ENCODE data around the gene WWP2.

Gene WWP2

DNA sequence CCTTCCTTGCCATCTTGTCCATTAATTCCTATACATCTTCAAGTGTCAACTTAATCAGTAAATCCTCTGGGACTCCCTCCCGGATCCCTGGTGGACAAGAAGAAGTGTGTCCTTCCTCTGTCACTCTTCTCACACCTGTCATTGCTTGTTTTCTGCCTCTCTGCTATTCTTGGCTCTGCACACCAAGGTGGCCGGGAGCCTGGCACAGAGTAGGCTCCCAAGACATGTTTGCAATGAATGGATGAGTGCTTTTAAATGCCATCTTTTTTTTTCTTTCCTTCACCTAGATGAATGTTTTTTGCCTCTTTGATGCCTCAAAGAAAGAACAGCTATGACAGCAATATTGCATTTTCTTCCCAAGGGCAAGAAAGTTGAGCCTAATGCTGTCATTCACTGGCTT lies 131.0 kb downstream of the WWP2 start:
- DNase-seq, result no peak

DNA sequence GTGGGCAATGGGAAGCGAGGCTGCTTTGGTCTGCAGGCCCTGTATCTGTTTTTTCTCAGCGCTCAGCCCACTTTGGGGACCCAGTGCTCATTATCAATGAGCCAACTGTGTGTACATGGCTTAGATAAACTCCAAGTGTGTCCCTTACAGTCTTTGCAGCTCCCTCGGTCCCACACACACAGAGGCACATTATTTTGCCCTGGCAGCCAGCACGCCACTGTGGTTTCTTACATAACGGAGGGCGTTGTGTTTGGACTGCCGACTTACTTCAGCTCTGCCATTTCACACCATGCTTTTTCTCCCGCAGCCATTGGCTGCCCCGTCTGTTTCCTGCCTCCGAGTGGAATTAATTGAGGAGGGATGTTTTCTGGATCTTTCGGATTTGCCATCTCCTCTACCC lies 132.5 kb downstream of the WWP2 start:
- DNase-seq, result no peak

DNA sequence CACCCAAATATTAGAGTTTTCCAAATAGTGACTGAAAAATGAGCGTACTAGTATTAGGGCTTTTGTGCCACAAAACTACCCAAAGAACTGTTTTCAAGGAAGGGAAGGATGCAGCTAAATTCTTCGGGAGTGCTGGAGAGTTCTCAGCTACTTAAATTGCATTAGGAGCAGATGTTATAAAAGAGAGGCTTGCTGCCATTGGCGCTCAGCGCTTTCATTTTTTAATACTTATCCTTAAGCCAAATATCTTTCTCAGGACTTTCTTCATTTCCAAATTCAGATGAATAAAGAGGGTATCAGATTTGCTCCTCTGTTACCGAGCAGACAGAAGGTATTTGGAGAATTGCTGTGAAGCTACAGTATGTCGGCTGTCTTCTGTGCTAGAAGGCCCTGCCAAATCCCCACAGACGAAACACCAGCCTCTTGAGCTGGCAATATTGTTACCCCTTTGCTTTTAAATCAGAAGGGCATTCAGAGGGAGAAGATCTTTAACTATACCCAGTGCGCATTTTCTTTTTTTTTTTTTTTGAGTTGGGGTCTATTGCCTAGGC lies 141.8 kb downstream of the WWP2 start:
- no peak for DNase-seq

DNA sequence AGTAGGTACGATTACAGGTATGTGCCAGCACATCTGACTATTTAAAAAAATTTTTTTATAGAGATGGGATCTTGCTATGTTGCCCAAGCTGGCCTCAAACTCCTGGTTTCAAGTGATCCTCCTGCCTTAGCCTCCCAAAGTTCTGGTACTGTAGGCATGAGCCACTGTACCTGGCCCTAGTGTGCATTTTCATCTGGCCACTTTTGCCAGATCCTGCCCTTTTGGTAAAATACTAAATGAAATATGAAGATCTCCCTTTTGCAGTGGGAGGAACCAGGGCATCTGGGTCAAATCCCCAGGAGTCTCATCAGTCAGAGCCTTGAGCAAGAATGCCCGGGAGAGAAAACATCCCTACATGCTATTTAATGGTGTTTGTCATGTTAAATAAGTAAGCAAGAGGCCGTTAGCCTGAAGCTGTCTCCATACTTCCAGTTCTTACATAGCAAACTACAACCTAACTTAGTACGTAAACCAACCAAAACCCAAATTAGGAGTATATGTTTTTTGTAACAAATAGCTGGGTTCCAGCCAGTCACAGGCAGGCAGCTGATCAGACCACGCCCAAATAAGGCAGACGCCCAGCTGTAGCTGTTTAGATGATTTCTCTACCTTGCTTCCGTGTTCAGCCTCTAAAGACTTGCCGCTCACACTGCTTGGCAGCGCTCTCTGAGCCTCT lies 142.5 kb downstream of the WWP2 start:
- DNase-seq, result no peak

DNA sequence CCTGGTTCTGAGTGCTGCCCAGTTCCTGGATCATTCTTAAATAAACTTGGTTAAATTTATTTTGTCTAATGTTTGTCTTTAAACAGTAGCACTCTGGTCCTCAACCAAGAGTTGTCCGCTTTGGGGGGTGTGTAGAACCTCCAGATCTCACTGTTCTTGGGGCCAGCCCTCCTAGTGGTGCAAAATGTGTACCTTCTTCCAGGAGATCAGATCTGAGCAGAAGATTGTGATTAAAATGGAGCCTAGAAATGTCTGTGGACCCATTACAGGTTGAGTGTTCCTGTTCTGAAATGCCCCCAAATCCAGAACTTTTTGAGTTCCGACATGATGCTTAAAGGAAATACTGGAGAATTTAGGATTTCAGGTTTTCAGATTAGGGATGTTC lies 143.0 kb downstream of the WWP2 start:
- no peak for DNase-seq

DNA sequence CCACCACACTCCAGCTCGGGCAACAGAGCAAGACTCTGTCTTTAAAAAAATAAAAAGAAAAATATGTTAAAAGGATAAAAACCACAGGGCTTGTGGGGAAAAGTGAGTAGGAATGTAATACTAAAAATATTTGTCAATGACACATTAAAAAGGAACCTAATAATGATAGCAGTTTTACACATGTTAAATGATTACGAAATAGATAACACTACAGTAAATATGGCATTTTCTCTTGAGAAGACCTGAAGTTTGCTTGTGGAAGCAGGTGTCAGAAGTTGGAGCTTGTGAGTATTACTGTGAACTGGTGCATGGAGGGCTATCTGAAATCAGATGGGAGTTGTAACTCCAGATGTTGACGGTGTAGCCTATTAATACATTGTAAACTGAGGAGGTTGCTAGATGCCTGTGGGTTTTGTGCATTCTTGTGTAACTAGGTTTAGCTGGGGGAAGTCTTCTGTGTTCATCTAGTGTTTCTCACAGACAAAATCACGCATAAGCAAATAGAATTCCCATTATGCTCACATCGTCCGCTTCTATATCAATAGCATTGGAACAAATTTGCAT lies 144.8 kb downstream of the WWP2 start:
- DNase-seq, result no peak

DNA sequence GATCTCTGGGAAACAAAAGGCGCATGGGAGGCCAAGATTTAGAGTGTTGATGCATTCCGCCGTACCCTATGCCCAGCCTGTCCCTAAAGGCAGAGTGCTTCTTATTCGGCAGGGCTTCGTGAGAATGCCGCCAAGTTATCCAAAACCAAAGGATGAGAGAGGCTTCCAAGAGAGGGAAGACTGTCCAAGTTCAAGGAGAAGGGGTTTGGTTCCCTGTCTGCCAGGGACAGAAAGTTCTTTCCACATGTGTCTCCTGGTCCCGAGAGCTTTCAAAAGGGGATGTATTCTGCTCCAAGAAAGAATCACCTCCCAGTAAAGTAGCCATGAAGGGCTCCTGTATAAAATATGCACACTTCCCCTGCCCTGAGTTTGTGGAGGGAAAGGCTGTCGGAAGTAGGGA lies 146.9 kb downstream of the WWP2 start:
- no peak for DNase-seq

DNA sequence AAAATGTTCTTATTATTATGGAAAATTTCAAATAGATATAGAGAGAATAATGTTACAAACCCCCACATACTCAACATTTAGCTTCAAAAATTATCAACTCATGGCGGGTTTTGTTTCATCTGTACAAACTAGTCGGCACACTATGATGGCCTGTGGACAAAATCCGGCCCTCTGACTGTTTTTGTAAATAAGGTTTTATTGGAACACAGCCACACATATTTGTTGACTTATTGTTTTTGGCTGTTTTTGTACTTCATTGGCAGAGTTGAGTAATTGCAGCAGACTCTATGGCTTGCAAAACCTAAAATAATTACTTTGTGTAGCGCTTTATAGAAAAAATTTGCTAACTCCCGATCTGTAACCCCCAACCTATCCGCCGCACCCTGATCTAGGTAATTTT lies 147.6 kb downstream of the WWP2 start:
- no peak for DNase-seq

DNA sequence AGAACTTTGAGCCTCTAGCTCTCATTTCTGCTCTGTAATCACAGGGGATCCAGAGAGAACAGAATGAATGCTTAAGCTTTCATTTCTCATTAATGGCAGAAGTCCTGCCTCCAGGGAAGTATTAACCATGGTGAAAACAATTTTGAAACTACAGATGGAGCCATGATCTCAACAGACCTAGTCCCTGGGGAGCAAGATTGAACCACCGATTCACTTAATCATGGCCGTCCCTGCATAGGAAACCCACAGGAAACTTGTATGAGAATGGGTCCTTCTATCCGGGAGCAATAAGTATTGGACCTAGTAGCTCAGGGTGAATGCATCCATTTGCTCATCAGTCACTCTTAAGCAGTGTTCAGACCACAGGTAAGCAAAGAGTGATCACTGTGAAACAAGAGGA lies 148.8 kb downstream of the WWP2 start:
- no peak for DNase-seq

DNA sequence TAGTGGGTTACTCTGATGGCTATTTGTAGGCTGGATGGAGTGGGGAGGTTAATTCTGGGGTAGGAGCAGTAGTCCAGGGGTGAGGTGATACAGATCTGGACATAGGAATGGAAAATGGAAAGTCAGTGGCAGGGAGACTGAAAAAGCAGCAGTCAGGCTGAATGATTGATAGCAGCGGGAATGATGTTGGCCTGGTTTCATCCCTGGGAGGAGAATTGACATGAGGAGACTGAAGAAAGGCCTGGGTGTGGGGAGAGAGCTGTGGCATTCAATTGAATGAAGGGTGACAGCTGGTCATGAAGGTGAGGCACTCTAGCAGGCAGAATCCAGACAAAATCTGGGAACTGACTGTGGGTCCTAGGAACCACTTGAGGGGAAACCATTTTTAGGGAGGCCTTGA lies 154.3 kb downstream of the WWP2 start:
- DNase-seq, result no peak

DNA sequence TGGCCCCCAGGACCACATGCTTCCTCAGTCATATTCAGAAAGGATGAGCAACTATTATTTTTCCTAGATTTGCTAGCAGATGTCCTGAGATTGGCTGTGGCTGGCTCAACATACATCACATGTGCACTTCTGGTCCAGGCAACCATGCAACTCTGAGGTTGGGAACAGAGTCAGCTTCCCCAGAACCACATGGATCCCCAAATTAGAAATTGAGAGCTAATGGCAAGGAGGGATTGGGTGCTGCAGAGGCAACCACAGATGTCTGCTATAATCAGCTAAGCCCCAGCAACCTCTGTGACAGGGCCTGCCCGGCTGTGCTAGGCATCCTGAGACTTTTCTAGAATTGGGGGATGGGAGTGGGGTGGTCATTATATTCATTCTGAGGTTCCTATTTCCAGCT lies 155.2 kb downstream of the WWP2 start:
- DNase-seq, result no peak

DNA sequence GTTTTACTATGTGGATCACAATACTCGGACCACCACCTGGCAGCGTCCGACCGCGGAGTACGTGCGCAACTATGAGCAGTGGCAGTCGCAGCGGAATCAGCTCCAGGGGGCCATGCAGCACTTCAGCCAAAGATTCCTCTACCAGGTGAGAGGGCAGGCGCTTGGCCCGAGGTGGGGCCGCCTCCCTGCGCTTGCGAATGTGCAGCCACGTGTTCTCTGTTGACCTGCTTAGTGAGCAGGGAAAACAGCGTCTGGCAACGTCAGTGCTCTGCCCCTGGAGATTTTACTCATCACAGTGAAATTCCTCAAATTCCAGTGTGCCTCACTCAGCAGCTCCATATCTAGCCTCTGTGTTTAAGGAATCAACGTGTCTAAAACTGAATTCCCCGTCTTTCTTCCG lies 155.6 kb downstream of the WWP2 start:
- DNase-seq, result no peak

DNA sequence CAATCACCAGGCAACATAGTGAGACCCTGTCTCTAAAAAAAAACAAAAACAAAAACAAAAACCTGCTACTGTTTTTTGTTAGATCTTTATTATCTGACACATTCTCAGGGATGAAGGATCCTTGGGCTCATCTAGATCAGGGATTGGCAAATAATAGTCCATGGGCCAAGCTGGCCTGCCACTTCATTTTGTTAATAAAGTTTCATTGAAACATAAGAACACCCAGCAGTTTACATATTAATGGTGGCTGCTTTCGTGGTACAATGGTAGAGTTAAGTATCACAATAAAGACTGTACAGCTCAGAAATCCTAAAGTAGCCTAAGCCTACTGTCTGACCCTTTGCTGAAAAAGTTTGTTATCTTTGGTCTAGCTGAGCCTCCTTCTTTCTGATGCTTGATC lies 156.1 kb downstream of the WWP2 start:
- no peak for DNase-seq

DNA sequence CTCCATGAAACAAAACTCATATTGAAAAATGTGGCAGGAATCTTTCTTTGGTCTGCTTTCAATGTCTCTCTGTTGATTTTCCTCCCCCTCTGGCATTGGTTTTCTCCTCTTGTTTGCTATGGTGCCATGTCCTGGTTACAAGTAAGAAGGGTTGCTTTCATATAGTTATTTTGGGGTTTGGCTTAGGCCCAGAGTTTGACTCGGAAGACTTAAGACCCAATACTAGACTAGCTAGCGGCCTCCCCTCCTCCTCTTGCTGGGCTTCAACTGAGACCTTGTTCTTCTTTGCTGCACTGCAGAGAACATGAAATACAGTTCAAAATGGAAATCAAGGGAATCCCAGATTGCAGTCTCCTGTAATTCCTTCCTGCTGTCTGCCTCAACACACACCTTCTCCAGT lies 159.0 kb downstream of the WWP2 start:
- no peak for DNase-seq

DNA sequence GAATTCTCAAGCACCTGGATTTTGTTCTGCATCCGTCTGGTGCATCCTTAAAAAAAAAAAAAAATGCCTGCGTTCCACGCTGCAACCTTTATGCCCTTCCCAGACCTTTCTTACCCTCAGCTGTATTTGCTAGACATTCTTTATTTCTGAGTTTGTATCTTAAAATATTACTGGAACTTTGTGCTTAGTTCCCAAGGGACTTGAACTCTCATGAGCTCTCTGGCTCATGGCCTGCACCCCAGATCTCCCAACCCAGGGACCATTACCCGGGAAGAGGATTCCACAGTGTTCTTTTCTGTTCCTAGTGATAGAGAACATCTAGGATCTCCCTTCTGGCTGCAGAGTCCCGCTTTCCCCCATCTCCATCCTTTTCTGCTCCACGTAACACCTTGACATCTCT lies 160.1 kb downstream of the WWP2 start:
- no peak for DNase-seq

DNA sequence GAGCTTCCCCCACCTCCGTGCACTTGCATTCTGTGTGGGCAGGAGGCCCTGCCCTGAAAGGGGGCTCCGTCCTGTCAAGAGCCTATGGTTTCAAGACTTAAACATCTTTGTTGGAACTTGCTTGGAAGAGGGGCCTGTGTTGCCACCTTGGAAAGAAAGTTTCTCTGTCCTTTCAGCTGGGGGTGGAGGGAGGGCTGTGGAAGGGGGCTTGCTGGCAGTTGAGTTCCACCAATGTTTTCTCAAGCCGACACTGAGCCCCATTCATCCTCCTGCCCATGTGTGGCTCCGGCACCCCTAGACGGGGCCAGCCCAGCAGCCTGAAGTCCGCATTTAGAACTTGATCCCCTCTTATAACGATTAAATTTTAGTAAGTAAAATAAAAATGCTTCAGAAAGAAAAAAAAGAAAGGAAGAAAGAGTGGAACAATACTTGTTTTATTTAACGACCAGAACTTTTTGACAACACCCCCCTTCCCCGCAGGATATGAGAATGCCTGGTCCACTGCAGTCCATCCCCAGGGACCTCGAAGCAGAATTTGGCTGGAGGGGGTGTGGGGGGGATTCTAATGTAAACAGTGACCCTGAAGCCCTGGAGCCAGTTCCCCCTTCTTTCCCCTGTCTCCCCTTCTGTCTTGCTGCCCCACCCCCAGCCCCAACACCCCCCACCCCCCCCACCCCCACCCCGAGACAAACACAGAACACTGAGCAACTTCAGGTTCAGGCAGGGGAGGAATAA lies 162.1 kb downstream of the WWP2 start:
- no peak for DNase-seq

DNA sequence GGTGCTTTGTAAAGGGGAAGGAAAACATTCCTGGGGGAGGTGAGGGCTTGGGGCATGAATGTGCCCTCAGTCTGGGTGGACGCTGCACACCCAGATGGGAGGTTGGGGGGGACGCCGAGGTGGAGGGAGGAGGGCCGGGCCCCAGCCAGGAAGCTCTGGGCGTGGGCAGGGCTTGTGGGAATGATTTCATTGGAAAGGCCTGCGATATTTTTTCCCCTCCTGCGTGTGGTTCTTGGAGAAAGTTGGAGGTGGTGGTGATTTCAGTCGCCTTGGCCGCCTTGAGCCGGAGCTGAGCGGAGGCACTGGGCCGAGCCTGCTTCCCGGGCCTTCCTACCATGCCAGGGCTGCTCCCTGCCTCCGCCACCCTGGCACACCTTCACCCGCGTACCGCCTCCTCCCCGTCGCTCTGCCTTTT lies 162.7 kb downstream of the WWP2 start:
- no peak for DNase-seq

DNA sequence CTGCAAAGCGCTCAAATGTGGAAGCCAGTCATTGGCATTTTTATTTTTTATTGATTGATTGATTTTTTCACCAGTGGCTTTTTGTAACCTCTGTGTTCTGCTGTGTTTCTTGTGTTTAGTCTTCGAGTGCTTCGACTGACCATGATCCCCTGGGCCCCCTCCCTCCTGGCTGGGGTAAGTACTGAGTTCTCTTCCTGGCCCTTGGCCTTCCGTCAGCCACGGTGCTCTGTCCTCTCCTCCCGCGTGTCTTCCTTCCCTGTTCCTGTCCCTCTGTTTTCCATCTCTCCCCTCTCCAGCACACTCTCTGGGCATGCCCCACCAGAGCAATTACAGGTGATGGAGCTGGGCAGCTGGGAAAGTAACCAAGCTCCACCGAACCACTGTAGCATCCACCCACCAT lies 163.2 kb downstream of the WWP2 start:
- DNase-seq, result no peak

DNA sequence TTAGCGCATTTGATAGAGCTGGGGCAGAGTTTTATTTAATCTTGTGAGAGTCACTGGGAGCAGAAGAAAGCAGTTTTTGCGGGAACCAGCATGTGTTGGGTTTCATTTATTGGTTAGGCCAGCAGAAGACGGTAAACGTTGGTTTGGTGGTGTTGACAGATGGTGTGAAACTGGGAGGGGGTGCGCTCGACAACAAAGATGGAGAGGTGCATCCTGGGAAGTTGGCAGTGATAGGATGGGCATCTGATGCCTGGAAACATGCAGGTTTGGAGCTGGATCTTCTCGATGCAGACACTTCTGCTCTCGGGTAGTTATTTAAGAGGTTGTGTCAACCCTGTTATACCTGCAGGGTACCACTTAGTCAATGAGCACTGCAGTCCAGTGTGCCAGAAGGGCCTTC lies 164.1 kb downstream of the WWP2 start:
- no peak for DNase-seq

DNA sequence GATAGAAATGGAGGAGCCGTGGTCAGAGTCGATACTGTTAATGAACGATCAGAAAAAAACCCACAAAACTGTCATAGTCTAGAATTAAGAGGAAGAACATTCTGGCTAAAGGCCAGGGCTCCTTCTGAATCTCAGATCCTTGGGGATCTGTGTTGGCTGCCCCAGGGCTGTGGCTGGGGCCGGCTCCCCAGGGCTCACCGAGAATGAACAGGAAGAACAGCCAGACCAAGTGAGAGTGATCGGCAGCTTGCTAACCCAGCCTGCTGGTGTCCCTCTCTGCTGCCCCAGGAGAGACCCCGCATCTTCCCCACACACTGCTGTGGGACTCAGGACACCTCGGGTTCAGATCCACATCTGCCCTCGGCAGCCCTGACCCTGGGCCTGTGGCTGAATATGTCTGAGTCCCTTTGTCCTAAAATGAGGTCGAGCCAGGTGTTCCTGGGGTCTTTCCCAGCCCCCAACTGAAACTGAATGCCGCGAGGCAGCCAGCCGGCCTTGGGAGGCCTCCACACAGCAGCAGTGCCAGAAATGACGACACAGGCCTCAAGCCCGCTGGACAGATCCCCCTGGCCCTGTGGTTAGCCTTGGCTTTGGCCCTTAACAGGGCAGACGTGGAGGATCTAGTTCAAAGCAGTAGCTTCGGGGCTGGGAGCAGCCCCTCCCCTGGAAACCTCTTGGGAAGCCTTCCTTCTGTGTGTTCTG lies 165.1 kb downstream of the WWP2 start:
- DNase-seq, result no peak

DNA sequence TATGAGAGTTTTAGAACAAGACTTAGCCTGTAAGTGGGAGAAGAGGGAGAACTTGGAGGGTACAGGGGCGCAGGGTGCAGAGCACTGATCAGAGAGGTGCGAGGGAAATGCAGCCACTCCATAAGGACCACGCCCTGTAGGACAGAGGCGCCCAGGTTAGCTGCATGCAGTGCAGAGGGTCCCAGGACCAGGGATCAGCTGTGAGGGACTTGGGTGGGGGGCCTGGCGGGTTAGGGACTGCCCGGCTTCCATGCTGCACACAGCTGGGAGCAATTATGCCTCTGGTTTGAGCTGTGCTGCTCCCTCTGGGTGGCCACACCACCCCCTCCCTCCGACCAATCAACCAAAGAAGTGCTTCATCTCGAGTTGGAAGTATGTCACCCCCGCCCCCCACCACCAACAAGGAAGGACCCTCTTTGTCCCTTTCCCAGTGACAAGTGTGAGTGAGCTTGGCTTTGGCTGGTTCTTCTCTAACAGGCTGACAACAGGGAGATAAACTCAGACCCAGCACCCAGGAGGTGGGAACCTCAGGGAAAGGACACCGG lies 166.8 kb downstream of the WWP2 start:
- no peak for DNase-seq

DNA sequence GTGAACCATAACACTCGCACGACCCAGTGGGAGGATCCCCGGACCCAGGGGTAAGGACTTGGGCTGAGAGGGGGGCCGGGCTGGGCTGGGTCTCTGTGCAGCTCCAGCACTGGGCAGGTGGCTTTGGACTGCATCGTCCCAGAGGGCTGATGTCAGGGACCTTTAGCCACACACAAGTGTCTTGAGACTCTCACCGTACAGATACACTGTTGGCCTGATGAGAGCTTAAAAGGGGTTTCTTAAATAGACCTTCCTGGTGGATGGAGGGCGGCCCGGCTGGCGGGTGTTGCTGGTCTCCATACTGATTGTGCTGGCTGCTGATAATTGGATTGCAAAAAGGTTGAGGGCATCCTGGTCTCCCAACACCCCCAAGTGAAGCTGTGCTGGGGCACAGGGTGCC lies 167.3 kb downstream of the WWP2 start:
- DNase-seq, result no peak

DNA sequence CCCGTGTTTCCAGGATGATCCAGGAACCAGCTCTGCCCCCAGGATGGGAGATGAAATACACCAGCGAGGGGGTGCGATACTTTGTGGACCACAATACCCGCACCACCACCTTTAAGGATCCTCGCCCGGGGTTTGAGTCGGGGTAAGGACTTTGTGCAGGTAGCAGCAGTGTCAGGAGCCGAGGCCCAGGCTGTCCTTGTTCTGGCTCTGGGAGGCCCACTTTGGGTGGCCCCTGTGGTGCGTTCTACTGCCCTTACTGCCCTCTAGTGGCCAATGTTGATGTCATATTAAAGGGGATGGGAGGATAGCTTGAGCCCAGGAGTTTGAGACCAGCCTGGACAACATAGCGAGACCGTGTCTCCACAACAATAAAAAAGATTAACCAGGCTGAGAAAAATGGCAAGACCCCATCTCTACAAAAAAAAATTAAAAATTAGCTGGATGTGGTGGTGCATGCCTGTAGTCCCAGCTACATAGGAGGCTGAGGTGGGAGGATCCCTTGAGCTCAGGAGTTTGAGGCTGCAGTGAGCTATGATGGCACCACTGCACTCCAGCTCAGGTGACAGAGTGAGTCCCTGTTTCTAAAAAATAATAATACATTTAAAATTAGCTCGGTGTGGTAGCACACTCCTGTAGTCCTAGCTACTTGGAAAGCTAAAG lies 168.1 kb downstream of the WWP2 start:
- DNase-seq, result no peak

Measured in NCI-H187 treated with DMSO at 0.1 percent for 48 hours (cell line).